ENCODE data around the gene TGM1. TPM values are rescaled to one million over a fixed set of nuclear protein-coding genes. Genes with fewer than 3 reads are reported as not detected.

TGM1 gene
- total and polyA plus RNA-seq, 2 experiments from 2014 or later: 0.31 to 0.63 TPM

DNA sequence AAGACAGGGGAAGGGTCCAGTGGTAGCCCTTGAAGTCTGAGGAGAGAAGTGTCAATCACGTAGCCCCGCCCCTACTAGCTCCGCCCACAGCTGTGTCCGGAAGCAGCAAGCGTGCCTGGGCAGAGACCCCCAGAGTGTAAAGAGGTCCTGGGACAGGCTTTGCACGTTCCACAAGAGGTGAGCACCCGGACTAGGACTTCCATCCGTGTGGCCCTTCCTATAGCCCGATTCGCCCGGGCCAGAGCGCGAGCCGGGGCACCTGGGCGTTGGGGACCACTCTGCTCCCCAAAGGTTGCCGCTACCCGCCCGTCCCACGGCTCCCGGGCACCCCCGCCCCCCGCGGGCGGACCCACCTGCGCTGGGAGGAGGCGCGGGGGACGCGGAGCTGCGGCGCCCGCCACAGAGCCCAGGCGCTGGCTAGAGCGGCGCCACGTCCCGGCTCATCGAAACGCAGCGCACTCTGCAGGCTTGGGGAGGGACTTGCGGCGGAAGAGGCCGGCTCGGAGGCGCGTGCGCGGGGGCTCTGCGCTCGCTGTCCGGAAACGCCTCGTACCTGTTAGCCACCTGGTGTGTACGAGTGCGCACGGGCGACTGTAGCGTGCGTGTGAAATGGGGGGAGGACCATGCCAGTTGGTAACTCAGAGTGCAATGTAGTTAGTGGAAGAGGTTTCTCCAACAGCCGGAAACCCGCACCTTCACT is 8.3 kb upstream of the TGM1 start, which contains the start of gene RABGGTA:
Gene RABGGTA (minus strand): TSS at position 464 of the 700 bp plus-strand sequence. CDS start 482 bp downstream, outside the sequence.
- Histone ChIP-seq H3K4me2 (peak within 1 kb of the TSS; percentile 84), H2AFZ (peak within 1 kb of the TSS; percentile 93), H3F3A (replicated peaks; ENCODE audit: low read depth) (peaks cover 11% of the 10 kb centered on the region; the same call in 1 of the 2 replicates), H4K20me1 (replicated peaks; ENCODE audit: insufficient read depth) (no peaks in the 10 kb centered on the region), H3K27me3 (ENCODE audit: insufficient read depth) (no peaks in the 10 kb centered on the region), H3K9me2 (ENCODE audit: insufficient read depth) (no peaks in the 10 kb centered on the region), H3K79me2 (replicated peaks; ENCODE audit: insufficient read depth) (no peaks in the 10 kb centered on the region; the same call in 1 of the 2 replicates), H3K4me3 (peak within 1 kb of the TSS; percentile 86), H3K4me1 (ENCODE audit: insufficient read depth) (peaks cover 16% of the 10 kb centered on the region), H3K36me3 (ENCODE audit: insufficient read depth) (no peaks in the 10 kb centered on the region), H3K27ac (ENCODE audit: low read depth) (peak within 1 kb of the TSS; percentile 95)
- Mint-ChIP-seq H3K36me3 (ENCODE audit: low read depth) (peaks cover 6% of the 10 kb centered on the region; the same call in 2 of the 3 replicates), H3K4me3 (peak within 1 kb of the TSS; percentile 77), H3K4me1 (peaks cover 22% of the 10 kb centered on the region), H3K27me3 (ENCODE audit: insufficient read depth, low read depth, poor library complexity) (peaks cover 8% of the 10 kb centered on the region), H3K9me3 (no peaks in the 10 kb centered on the region; the same call in 2 of the 3 replicates), H3K27ac (peak within 1 kb of the TSS; percentile 94)
- TF ChIP-seq POLR2AphosphoS5 (IDR thresholded peaks at IDR 0.05; ENCODE audit: low read depth): peak; percentile 90
- TF ChIP-seq, protein P1, sequence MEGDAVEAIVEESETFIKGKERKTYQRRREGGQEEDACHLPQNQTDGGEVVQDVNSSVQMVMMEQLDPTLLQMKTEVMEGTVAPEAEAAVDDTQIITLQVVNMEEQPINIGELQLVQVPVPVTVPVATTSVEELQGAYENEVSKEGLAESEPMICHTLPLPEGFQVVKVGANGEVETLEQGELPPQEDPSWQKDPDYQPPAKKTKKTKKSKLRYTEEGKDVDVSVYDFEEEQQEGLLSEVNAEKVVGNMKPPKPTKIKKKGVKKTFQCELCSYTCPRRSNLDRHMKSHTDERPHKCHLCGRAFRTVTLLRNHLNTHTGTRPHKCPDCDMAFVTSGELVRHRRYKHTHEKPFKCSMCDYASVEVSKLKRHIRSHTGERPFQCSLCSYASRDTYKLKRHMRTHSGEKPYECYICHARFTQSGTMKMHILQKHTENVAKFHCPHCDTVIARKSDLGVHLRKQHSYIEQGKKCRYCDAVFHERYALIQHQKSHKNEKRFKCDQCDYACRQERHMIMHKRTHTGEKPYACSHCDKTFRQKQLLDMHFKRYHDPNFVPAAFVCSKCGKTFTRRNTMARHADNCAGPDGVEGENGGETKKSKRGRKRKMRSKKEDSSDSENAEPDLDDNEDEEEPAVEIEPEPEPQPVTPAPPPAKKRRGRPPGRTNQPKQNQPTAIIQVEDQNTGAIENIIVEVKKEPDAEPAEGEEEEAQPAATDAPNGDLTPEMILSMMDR (conservative IDR thresholded peaks at IDR 0.05; ENCODE audit: low read depth in 2 of 2): peak; percentile 60 to 82
- TF ChIP-seq ZNF331 (CRISPR knock-in tag; IDR thresholded peaks at IDR 0.05; ENCODE audit: low read depth): no peak
- peak; percentile 82 for TF ChIP-seq CREB1 (CRISPR knock-in tag; IDR thresholded peaks at IDR 0.05; ENCODE audit: low read depth)
- TF ChIP-seq NANOG (IDR thresholded peaks at IDR 0.05; ENCODE audit: borderline replicate concordance): no peak
- TF ChIP-seq, protein P2, sequence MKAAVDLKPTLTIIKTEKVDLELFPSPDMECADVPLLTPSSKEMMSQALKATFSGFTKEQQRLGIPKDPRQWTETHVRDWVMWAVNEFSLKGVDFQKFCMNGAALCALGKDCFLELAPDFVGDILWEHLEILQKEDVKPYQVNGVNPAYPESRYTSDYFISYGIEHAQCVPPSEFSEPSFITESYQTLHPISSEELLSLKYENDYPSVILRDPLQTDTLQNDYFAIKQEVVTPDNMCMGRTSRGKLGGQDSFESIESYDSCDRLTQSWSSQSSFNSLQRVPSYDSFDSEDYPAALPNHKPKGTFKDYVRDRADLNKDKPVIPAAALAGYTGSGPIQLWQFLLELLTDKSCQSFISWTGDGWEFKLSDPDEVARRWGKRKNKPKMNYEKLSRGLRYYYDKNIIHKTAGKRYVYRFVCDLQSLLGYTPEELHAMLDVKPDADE (IDR thresholded peaks at IDR 0.05): 0 out of 2 replicates have a peak, but pooled peaks have one; percentile 45
- ATAC-seq: peak; percentile 94
- DNase-seq (ENCODE audit: low spot score): peak; percentile 94

DNA sequence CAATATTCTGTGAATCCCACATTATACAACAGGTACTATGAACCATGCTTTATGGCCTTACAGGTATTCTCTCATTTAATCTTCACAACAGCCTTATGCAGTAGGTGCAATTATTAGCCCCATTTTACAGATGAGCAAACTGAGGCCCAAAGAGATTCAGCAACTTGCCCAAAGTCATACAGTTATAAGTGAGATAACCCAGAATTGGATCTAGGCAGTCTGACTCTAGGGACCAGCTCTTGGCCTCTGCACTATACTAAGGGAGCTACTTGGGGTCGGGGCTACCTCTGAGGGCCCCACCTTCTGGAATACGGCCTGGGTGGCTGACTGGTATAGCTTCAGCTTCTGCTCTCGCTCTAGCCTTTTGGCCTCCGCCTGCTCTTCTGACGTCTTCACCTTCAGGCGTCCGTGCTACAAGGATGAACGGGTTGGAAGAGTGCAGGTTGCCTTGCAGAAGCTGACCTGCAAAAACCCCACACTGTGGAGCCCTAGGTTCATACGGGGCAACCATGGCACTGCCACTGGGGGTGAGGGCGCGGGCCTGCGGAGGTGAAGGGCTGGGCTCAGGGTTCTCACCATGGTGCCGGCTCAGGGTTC is 7.7 kb upstream of the TGM1 start:
- ATAC-seq (peak; percentile 37; the same call in 2 of the 3 replicates), DNase-seq (ENCODE audit: low spot score) (no peak)
- Histone ChIP-seq H3K9me2 (ENCODE audit: insufficient read depth) (no peaks in the 10 kb centered on the region), H3K4me2 (peak overlapping the region; percentile 84), H3K79me2 (replicated peaks; ENCODE audit: insufficient read depth) (no peaks in the 10 kb centered on the region; the same call in 1 of the 2 replicates), H2AFZ (peak overlapping the region; percentile 93), H3K36me3 (ENCODE audit: insufficient read depth) (no peaks in the 10 kb centered on the region), H4K20me1 (replicated peaks; ENCODE audit: insufficient read depth) (no peaks in the 10 kb centered on the region), H3K27ac (ENCODE audit: low read depth) (peak overlapping the region; percentile 95; the same call in 1 of the 2 replicates), H3K4me1 (ENCODE audit: insufficient read depth) (peaks cover 16% of the 10 kb centered on the region), H3K27me3 (ENCODE audit: insufficient read depth) (no peaks in the 10 kb centered on the region), H3K4me3 (peak overlapping the region; percentile 86), H3F3A (replicated peaks; ENCODE audit: low read depth) (peaks cover 11% of the 10 kb centered on the region; the same call in 1 of the 2 replicates)
- H3K36me3 Mint-ChIP-seq (ENCODE audit: low read depth): peaks cover 6% of the 10 kb centered on the region; the same call in 2 of the 3 replicates
- H3K4me3 Mint-ChIP-seq: peak overlapping the region; percentile 77
- no peaks in the 10 kb centered on the region; the same call in 2 of the 3 replicates for H3K9me3 Mint-ChIP-seq
- H3K4me1 Mint-ChIP-seq: peaks cover 22% of the 10 kb centered on the region
- TF ChIP-seq CREB1 (CRISPR knock-in tag; IDR thresholded peaks at IDR 0.05; ENCODE audit: low read depth) (0 out of 2 replicates have a peak, but pooled peaks have one; percentile 9), EZH2 (IDR thresholded peaks at IDR 0.05; ENCODE audit: low read depth, unreplicated experiment) (no peak)
- peaks cover 9% of the 10 kb centered on the region for H3K27me3 Mint-ChIP-seq (ENCODE audit: insufficient read depth, low read depth, poor library complexity)
- peak overlapping the region; percentile 94 for H3K27ac Mint-ChIP-seq
